Measurements from ENCODE around the gene SLC12A8.
A peak's percentile ranks its signal among the peaks of the same experiment; 100 is the strongest.

The SLC12A8 gene

GRCh38 chr3:125140818-125141595, 71.5 kb downstream of the SLC12A8 start:
- no peak for DNase-seq

GRCh38 chr3:125140011-125140817, 72.3 kb downstream of the SLC12A8 start:
- DNase-seq: no peak

GRCh38 chr3:125139386-125139785, 73.2 kb downstream of the SLC12A8 start:
- no peak for DNase-seq

- DNase-seq: no peak
Measured at GRCh38 chr3:125137358-125138033, 75.1 kb downstream of the SLC12A8 start.

- no peak for DNase-seq
Measured at GRCh38 chr3:125136966-125137357, 75.6 kb downstream of the SLC12A8 start.

GRCh38 chr3:125136515-125136914, 76.0 kb downstream of the SLC12A8 start:
- DNase-seq: no peak

GRCh38 chr3:125134952-125135351, 77.6 kb downstream of the SLC12A8 start:
- no peak for DNase-seq

- DNase-seq: no peak
Measured at GRCh38 chr3:125132815-125133214, 79.7 kb downstream of the SLC12A8 start.

- DNase-seq: peak in 26 of 56 donors; percentile 13 to 77 (median 45)
Measured at GRCh38 chr3:125129512-125129997, 83.0 kb downstream of the SLC12A8 start.

GRCh38 chr3:125128861-125129501, 83.6 kb downstream of the SLC12A8 start:
- DNase-seq: no peak

- no peak for DNase-seq
Measured at GRCh38 chr3:125126323-125126722, 86.2 kb downstream of the SLC12A8 start.

- no peak for DNase-seq
Measured at GRCh38 chr3:125125821-125126245, 86.7 kb downstream of the SLC12A8 start.

- no peak for DNase-seq
Measured at GRCh38 chr3:125123451-125124305, 88.9 kb downstream of the SLC12A8 start.

GRCh38 chr3:125121246-125122010, 91.1 kb downstream of the SLC12A8 start:
- DNase-seq: peak in 4 of 56 donors; percentile 43 to 63 (median 60)

- peak in 41 of 56 donors; percentile 22 to 81 (median 50) for DNase-seq
Measured at GRCh38 chr3:125120379-125121122, 92.0 kb downstream of the SLC12A8 start.

GRCh38 chr3:125119752-125120378, 92.7 kb downstream of the SLC12A8 start:
- peak in 1 of 56 donors; percentile 24 for DNase-seq

GRCh38 chr3:125118600-125118999, 93.9 kb downstream of the SLC12A8 start:
- DNase-seq: no peak

- no peak for DNase-seq
Measured at GRCh38 chr3:125117631-125118191, 94.8 kb downstream of the SLC12A8 start.
